ENCODE data around the gene IFNA4. TPM values are rescaled to one million over a fixed set of nuclear protein-coding genes. Genes with fewer than 3 reads are reported as not detected.
"Not testable (repeated sequence)": the region's sequence is repeated elsewhere in the genome, so short reads cannot be mapped to it uniquely, and the experiment has no call there.

Gene IFNA4
- total and polyA plus RNA-seq, 8 donors, result not detected

GRCh38 chr9:21171351-21171750, 16.0 kb downstream of the IFNA4 start:
- H3K9me3 ChIP-seq, result no peaks in the 10 kb centered on the region
- H3K27me3 ChIP-seq, result no peaks in the 10 kb centered on the region
- H3K27ac ChIP-seq, result no peak overlapping the region
- H3K36me3 ChIP-seq, result no peaks in the 10 kb centered on the region
- no peak for TF ChIP-seq CTCF (IDR thresholded peaks at IDR 0.05)
- intact Hi-C loops (cut with DNase I), result no loop called here
- WGBS, 2 donors, result 39 to 53% methylated on average over 1 of the region's 1 CpG
- no peak overlapping the region for H3K4me3 ChIP-seq
- H3K4me1 ChIP-seq, result no peaks in the 10 kb centered on the region
- FAIRE-seq, result no peak
- ATAC-seq, result no peak
- DNase-seq, result no peak

GRCh38 chr9:21166560-21166959, 20.8 kb downstream of the IFNA4 start, which contains the start of gene IFNA21:
TSS of gene IFNA21 (minus strand) at chr9:21166660. CDS start at chr9:21166612, 48 bp downstream.
- intact Hi-C loops (cut with DNase I); FAIRE-seq: not testable (repeated sequence)
- WGBS, 2 donors, result 62 to 68% methylated on average over 2 of the region's 2 CpGs

GRCh38 chr9:21165516-21165915, 21.9 kb downstream of the IFNA4 start:
- intact Hi-C loops (cut with DNase I), result no loop called here
- H3K9me3 ChIP-seq, result no peaks in the 10 kb centered on the region
- FAIRE-seq (no peak), ATAC-seq (no peak), DNase-seq (no peak)
- H3K36me3 ChIP-seq, result no peaks in the 10 kb centered on the region
- no peaks in the 10 kb centered on the region for H3K4me1 ChIP-seq
- H3K27me3 ChIP-seq, result no peaks in the 10 kb centered on the region
- no peak overlapping the region for H3K4me3 ChIP-seq
- 75 to 81% methylated on average over 1 of the region's 1 CpG for WGBS, 2 donors
- TF ChIP-seq CTCF (IDR thresholded peaks at IDR 0.05), result no peak
- H3K27ac ChIP-seq, result no peak overlapping the region

More at GRCh38 chr9:21166560-21166959, 20.8 kb downstream of the IFNA4 start, which contains the start of gene IFNA21:
- H3K4me1 ChIP-seq, DNase-seq, H3K9me3 ChIP-seq, H3K27ac ChIP-seq, ATAC-seq, H3K27me3 ChIP-seq, H3K36me3 ChIP-seq, H3K4me3 ChIP-seq: not testable (repeated sequence)

GRCh38 chr9:21160178-21160577, 27.2 kb downstream of the IFNA4 start:
- WGBS, 2 donors, result 4 to 6% methylated on average over 1 of the region's 1 CpG
- intact Hi-C loops (cut with DNase I), result no loop called here
- no peak for DNase-seq
- H3K27me3 ChIP-seq, result no peaks in the 10 kb centered on the region
- no peak for ATAC-seq
- no peak for TF ChIP-seq CTCF (IDR thresholded peaks at IDR 0.05)
- no peak overlapping the region for H3K4me3 ChIP-seq
- no peaks in the 10 kb centered on the region for H3K36me3 ChIP-seq
- H3K27ac ChIP-seq, result no peak overlapping the region
- no peaks in the 10 kb centered on the region for H3K9me3 ChIP-seq
- H3K4me1 ChIP-seq, result no peaks in the 10 kb centered on the region
- no peak for FAIRE-seq

- no peak for FAIRE-seq
- H3K36me3 ChIP-seq, result no peaks in the 10 kb centered on the region
- no peak for TF ChIP-seq CTCF (IDR thresholded peaks at IDR 0.05)
- H3K9me3 ChIP-seq, result no peaks in the 10 kb centered on the region
- no peak for DNase-seq
- 60 to 71% methylated on average over 2 of the region's 2 CpGs for WGBS, 2 donors
- H3K27ac ChIP-seq, result no peak overlapping the region
- no peaks in the 10 kb centered on the region for H3K27me3 ChIP-seq
- H3K4me1 ChIP-seq, result no peaks in the 10 kb centered on the region
- ATAC-seq, result no peak
- no peak overlapping the region for H3K4me3 ChIP-seq
- intact Hi-C loops (cut with DNase I), result no loop called here
These were observed 31.9 kb downstream of the IFNA4 start for GRCh38 chr9:21155501-21155900.
